Occipital lobe (tissue), 2 donors: ENCODE data around the gene LIMS2. TPM values are rescaled to one million over a fixed set of nuclear protein-coding genes. Genes with fewer than 3 reads are reported as not detected.

ENCODE experiments used
- DNase-seq: peaks from one replicate; lab custom pipeline; 2025; lab: John Stamatoyannopoulos, UW
- total RNA-seq: library from RNA; depleted of rRNA; stranded (reverse); fragments of >200 nt; gene quantifications from one replicate; pipeline ENCODE4 v1.2.3, GENCODE V29; 2014

The LIMS2 gene
- total RNA-seq, 1 donor from 2014 or later, result 1.2 TPM

GRCh38 chr2:127658641-127659407 lies 16.5 kb downstream of the LIMS2 start:
- DNase-seq, result no peak

GRCh38 chr2:127658146-127658545 lies 17.2 kb downstream of the LIMS2 start:
- no peak for DNase-seq

GRCh38 chr2:127657232-127657595 lies 18.1 kb downstream of the LIMS2 start:
- DNase-seq, result no peak

GRCh38 chr2:127656569-127657231 lies 18.6 kb downstream of the LIMS2 start:
- DNase-seq, result no peak

GRCh38 chr2:127655209-127656073 lies 19.9 kb downstream of the LIMS2 start:
- no peak for DNase-seq

GRCh38 chr2:127654838-127655175 lies 20.5 kb downstream of the LIMS2 start:
- DNase-seq, result no peak

GRCh38 chr2:127654084-127654837 lies 21.1 kb downstream of the LIMS2 start:
- no peak for DNase-seq

- DNase-seq, result no peak
These were observed 21.8 kb downstream of the LIMS2 start for GRCh38 chr2:127653421-127654083.

GRCh38 chr2:127652786-127653357 lies 22.5 kb downstream of the LIMS2 start:
- DNase-seq, result no peak

GRCh38 chr2:127651971-127652550 lies 23.3 kb downstream of the LIMS2 start:
- peak; percentile 48 for DNase-seq

- no peak for DNase-seq
These were observed 23.9 kb downstream of the LIMS2 start for GRCh38 chr2:127651381-127651809.

GRCh38 chr2:127650785-127651380 lies 24.4 kb downstream of the LIMS2 start:
- no peak for DNase-seq

GRCh38 chr2:127650041-127650784 lies 25.1 kb downstream of the LIMS2 start:
- DNase-seq, result no peak

- peak; percentile 53 for DNase-seq
These were observed 25.7 kb downstream of the LIMS2 start for GRCh38 chr2:127649684-127650040.

- DNase-seq, result no peak
These were observed 26.2 kb downstream of the LIMS2 start for GRCh38 chr2:127649100-127649611.

GRCh38 chr2:127648321-127648720 lies 27.0 kb downstream of the LIMS2 start:
- DNase-seq, result no peak

- DNase-seq, result no peak
These were observed 27.8 kb downstream of the LIMS2 start for GRCh38 chr2:127647242-127648190.
